Panc1 (cell line): ENCODE results near the gene PDE8B. TPM values are rescaled to one million over a fixed set of nuclear protein-coding genes. Genes with fewer than 3 reads are reported as not detected.
"Not testable (repeated sequence)": the region's sequence is repeated elsewhere in the genome, so short reads cannot be mapped to it uniquely, and the experiment has no call there.

Experiments used
- ATAC-seq: fragments of 200-7000 bp; cut with Tn5 transposase; 2 replicates; pipeline ENCODE4 v1.9.1; 2020; ENCODE audit warnings: mild to moderate bottlenecking, moderate library complexity
- BruUV-seq: library from RNA; stranded (reverse); fragments of 400-500 nt; replicated peaks from 2 replicates; lab custom pipeline; 2021; lab: Mats Ljungman, UMichigan
- CTCF ChIA-PET: fragments of 300-600 bp; sonication (Branson Sonifier 250); formaldehyde crosslinking; loops from one replicate; lab custom pipeline; 2022; ENCODE audit warnings: antibody characterized with exemption; lab: Charles Lee
- POLR2A ChIA-PET: fragments of 300-600 bp; sonication (Branson Sonifier 250); formaldehyde crosslinking; loops from one replicate; lab custom pipeline; 2022; ENCODE audit warnings: antibody characterized with exemption; lab: Charles Lee
- DNase-seq: peaks from one replicate; pipeline ENCODE4 v3.0.0-alpha.2; 2010; ENCODE audit warnings: low read depth, low spot score
- H3K27ac ChIP-seq: 2 replicates; pipeline ENCODE4 v1.5.1; 2011; ENCODE audit warnings: mild to moderate bottlenecking, low read length, inconsistent platforms
- H3K27me3 ChIP-seq: fragments of 200-500 bp; sonication (Bioruptor generic); 2 replicates; pipeline ENCODE4 v1.6.0; 2014; ENCODE audit warnings: low read length, inconsistent platforms; ENCODE audit not compliant: control insufficient read depth, insufficient read depth
- H3K36me3 ChIP-seq: fragments of 200-500 bp; sonication (Bioruptor generic); 2 replicates; pipeline ENCODE4 v1.5.1; 2014; ENCODE audit warnings: inconsistent platforms, mild to moderate bottlenecking, low read length, moderate library complexity; ENCODE audit not compliant: control insufficient read depth, insufficient read depth
- H3K4me1 ChIP-seq: 2 replicates; pipeline ENCODE4 v1.5.1; 2011; ENCODE audit warnings: inconsistent platforms, mild to moderate bottlenecking, low read length, moderate library complexity; ENCODE audit not compliant: control insufficient read depth, insufficient read depth
- H3K4me3 ChIP-seq, 2 experiments: 2 replicates each; pipeline ENCODE4 v1.5.1; 2011 to 2012; ENCODE audit warnings: low read depth in 2 of 2, low read length in 2 of 2, mild to moderate bottlenecking in 2 of 2, inconsistent platforms in 1 of 2, moderate library complexity in 1 of 2
- H3K9me3 ChIP-seq: fragments of 200-500 bp; sonication (Bioruptor generic); 2 replicates; pipeline ENCODE4 v1.5.1; 2014; ENCODE audit warnings: low read depth, mild to moderate bottlenecking, inconsistent platforms, low read length, moderate library complexity; ENCODE audit not compliant: control insufficient read depth, insufficient read depth
- CTCF ChIP-seq: fragments of 450-650 bp; IDR thresholded peaks from 2 replicates; pipeline ENCODE4 v1.5.1; 2017; ENCODE audit warnings: mild to moderate bottlenecking
- POLR2AphosphoS5 ChIP-seq: IDR thresholded peaks from 2 replicates; pipeline ENCODE4 v1.6.1; 2012; ENCODE audit warnings: mild to moderate bottlenecking, low read depth, low read length, moderate library complexity
- SIN3A ChIP-seq: IDR thresholded peaks from 2 replicates; pipeline ENCODE4 v1.6.1; 2012; ENCODE audit warnings: low read depth, mild to moderate bottlenecking, low read length, moderate library complexity, borderline replicate concordance; ENCODE audit not compliant: insufficient read depth
- TCF7L2 ChIP-seq: IDR thresholded peaks from 2 replicates; pipeline ENCODE4 v1.6.1; 2011; ENCODE audit warnings: mild to moderate bottlenecking, low read depth, low read length, inconsistent platforms
- in situ Hi-C: cut with HindIII; loops from 2 replicates; pipeline ENCODE4 v1.10.0; 2016; ENCODE audit warnings: low sequenced_read_pairs, low pct_unique_long_range_greater_than_20kb
- intact Hi-C: fragments of 100-400 bp; cut with micrococcal nuclease; formaldehyde crosslinking; loops from one replicate; pipeline ENCODE4 v1.10.0; 2022; ENCODE audit not compliant: unreplicated experiment
- total RNA-seq: library from RNA; stranded (reverse); gene quantifications from one replicate; pipeline ENCODE4 v1.2.1, GENCODE V29; 2021; ENCODE audit not compliant: unreplicated experiment
- TF ChIP-seq, protein P1 (sequence below), 2 experiments: IDR thresholded peaks; 2 replicates each; pipeline ENCODE4 v1.6.1; 2011 to 2012; ENCODE audit warnings: low read depth in 2 of 2, control low read depth in 1 of 2, low read length in 1 of 2, mild to moderate bottlenecking in 1 of 2, moderate library complexity in 1 of 2; ENCODE audit not compliant: insufficient read depth in 1 of 2

PDE8B gene
- total RNA-seq, 1 experiment from 2014 or later, result 0.62 TPM

GRCh38 chr5:77463905-77464304 lies 253.4 kb downstream of the PDE8B start:
- no peaks in the 10 kb centered on the region for H3K4me1 ChIP-seq
- ChIA-PET POLR2A (interaction anchor here (0.6 to 0.7 kb wide), 2 partner anchors 144 to 1139 kb away, joined by 5 to 12 read pairs; no protein-coding TSS in a partner anchor), CTCF (no interaction called here)
- DNase-seq (no peak), ATAC-seq (no peak)
- no TSS peak for BruUV-seq
- no peaks in the 10 kb centered on the region for H3K27me3 ChIP-seq
- TF ChIP-seq CTCF, result no peak
- TF ChIP-seq, protein P1, sequence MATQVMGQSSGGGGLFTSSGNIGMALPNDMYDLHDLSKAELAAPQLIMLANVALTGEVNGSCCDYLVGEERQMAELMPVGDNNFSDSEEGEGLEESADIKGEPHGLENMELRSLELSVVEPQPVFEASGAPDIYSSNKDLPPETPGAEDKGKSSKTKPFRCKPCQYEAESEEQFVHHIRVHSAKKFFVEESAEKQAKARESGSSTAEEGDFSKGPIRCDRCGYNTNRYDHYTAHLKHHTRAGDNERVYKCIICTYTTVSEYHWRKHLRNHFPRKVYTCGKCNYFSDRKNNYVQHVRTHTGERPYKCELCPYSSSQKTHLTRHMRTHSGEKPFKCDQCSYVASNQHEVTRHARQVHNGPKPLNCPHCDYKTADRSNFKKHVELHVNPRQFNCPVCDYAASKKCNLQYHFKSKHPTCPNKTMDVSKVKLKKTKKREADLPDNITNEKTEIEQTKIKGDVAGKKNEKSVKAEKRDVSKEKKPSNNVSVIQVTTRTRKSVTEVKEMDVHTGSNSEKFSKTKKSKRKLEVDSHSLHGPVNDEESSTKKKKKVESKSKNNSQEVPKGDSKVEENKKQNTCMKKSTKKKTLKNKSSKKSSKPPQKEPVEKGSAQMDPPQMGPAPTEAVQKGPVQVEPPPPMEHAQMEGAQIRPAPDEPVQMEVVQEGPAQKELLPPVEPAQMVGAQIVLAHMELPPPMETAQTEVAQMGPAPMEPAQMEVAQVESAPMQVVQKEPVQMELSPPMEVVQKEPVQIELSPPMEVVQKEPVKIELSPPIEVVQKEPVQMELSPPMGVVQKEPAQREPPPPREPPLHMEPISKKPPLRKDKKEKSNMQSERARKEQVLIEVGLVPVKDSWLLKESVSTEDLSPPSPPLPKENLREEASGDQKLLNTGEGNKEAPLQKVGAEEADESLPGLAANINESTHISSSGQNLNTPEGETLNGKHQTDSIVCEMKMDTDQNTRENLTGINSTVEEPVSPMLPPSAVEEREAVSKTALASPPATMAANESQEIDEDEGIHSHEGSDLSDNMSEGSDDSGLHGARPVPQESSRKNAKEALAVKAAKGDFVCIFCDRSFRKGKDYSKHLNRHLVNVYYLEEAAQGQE (IDR thresholded peaks at IDR 0.05; ENCODE audit: insufficient read depth in 1 of 2, low read depth in 2 of 2, low read length in 1 of 2), result no peak
- no peak for TF ChIP-seq POLR2AphosphoS5
- TF ChIP-seq TCF7L2, result no peak
- no peak for TF ChIP-seq SIN3A
- H3K4me3 ChIP-seq, result no peak overlapping the region
- no peak overlapping the region for H3K27ac ChIP-seq
- no peaks in the 10 kb centered on the region; the same call in 1 of the 2 replicates for H3K36me3 ChIP-seq
- no peaks in the 10 kb centered on the region for H3K9me3 ChIP-seq
- in situ Hi-C loops (no loop called here), intact Hi-C loops (no loop called here)

DNA sequence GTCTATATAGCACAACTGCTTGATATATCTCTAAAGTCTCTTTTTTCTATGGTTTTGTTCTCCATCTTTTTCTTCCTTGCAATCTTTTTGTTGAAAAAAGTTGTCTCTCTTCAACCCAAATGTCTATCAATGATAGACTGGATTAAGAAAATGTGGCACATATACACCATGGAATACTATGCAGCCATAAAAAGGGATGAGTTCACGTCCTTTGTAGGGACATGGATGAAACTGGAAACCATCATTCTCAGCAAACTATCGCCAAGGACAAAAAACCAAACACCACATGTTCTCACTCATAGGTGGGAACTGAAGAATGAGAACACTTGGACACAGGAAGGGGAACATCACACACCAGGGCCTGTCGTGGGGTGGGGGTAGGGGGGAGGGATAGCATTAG lies 258.4 kb downstream of the PDE8B start:
- BruUV-seq, POLR2A ChIA-PET, ATAC-seq, H3K36me3 ChIP-seq, H3K4me3 ChIP-seq, H3K27ac ChIP-seq, H3K4me1 ChIP-seq, intact Hi-C loops, CTCF ChIA-PET, H3K9me3 ChIP-seq, in situ Hi-C loops, DNase-seq, H3K27me3 ChIP-seq: not testable (repeated sequence)

- H3K27ac ChIP-seq, CTCF ChIA-PET, H3K4me3 ChIP-seq, POLR2A ChIA-PET, ATAC-seq, in situ Hi-C loops, H3K9me3 ChIP-seq, intact Hi-C loops, BruUV-seq, DNase-seq, H3K36me3 ChIP-seq, H3K27me3 ChIP-seq, H3K4me1 ChIP-seq: not testable (repeated sequence)
These were observed 264.6 kb downstream of the PDE8B start for GRCh38 chr5:77475041-77475440.

Other genes with a start within 250 kb of the PDE8B start
- gene AGGF1, start 180.3 kb upstream of the PDE8B start, total RNA-seq, result 23.1 TPM
- 6.8 TPM for gene ZBED3, start 123.4 kb upstream of the PDE8B start, total RNA-seq